Lower leg skin (tissue), 3 donors: ENCODE measurements around the gene IGFN1.

Experiments
- POLR2A ChIP-seq, 2 donors: fragments of 450-650 bp; IDR thresholded peaks; one replicate each; pipeline ENCODE4 v1.6.1; 2016 to 2017; ENCODE audit warnings: antibody characterized with exemption in 2 of 2, mild to moderate bottlenecking in 1 of 2, moderate library complexity in 1 of 2
- TF ChIP-seq, protein P1 (sequence below), 3 donors: fragments of 450-650 bp; IDR thresholded peaks; one replicate each; pipeline ENCODE4 v1.5.1; 2016; ENCODE audit warnings: antibody characterized with exemption in 3 of 3, mild to moderate bottlenecking in 3 of 3, moderate library complexity in 2 of 3

DNA sequence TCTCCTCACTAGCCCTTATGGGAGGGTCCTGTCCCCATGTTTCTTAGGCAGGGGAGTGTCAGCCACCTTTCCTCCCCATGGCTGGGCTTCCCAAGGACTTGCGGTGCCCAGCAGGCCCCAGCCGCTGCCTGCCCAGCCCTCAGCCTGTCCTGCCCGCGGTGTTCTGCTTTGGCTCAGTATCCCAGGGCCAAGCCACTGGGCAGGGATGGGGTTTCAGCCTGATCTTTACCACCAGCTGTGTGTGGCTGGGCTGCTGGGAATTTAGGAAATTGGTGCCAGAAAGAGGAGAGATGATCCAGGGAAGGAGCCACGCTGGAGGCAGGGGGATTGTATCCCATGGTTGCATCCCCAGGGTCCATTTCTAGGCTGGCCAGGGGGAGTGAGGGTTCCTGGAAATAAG, 6.9 kb upstream of the IGFN1 start:
- TF ChIP-seq, protein P1, sequence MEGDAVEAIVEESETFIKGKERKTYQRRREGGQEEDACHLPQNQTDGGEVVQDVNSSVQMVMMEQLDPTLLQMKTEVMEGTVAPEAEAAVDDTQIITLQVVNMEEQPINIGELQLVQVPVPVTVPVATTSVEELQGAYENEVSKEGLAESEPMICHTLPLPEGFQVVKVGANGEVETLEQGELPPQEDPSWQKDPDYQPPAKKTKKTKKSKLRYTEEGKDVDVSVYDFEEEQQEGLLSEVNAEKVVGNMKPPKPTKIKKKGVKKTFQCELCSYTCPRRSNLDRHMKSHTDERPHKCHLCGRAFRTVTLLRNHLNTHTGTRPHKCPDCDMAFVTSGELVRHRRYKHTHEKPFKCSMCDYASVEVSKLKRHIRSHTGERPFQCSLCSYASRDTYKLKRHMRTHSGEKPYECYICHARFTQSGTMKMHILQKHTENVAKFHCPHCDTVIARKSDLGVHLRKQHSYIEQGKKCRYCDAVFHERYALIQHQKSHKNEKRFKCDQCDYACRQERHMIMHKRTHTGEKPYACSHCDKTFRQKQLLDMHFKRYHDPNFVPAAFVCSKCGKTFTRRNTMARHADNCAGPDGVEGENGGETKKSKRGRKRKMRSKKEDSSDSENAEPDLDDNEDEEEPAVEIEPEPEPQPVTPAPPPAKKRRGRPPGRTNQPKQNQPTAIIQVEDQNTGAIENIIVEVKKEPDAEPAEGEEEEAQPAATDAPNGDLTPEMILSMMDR (IDR thresholded peaks at IDR 0.05): no peak
- TF ChIP-seq POLR2A (IDR thresholded peaks at IDR 0.05): no peak
